ES-I3 (cell line): ENCODE data around the gene DNM2.
"Not testable (repeated sequence)": the region's sequence is repeated elsewhere in the genome, so short reads cannot be mapped to it uniquely, and the experiment has no call there.

Experiments used
- H3K36me3 ChIP-seq: 2 replicates; pipeline ENCODE4 v1.6.1; 2013; ENCODE audit warnings: mild to moderate bottlenecking, low read length, control low read depth, moderate library complexity; ENCODE audit not compliant: insufficient read depth
- H3K4me1 ChIP-seq: 2 replicates; pipeline ENCODE4 v1.6.1; 2013; ENCODE audit warnings: mild to moderate bottlenecking, control low read depth, low read length; ENCODE audit not compliant: insufficient read depth
- H3K9ac ChIP-seq: 2 replicates; pipeline ENCODE4 v1.6.1; 2013; ENCODE audit warnings: low read depth, mild to moderate bottlenecking, low read length, moderate library complexity
- H3K9me3 ChIP-seq: 2 replicates; pipeline ENCODE4 v1.6.1; 2013; ENCODE audit warnings: mild to moderate bottlenecking, low read length, moderate library complexity; ENCODE audit not compliant: control insufficient read depth, insufficient read depth

DNM2 gene

GRCh38 chr19:10748195-10748926, 30.5 kb downstream of the DNM2 start:
- no peaks in the 10 kb centered on the region for H3K9me3 ChIP-seq
- H3K4me1 ChIP-seq = no peaks in the 10 kb centered on the region; the same call in 1 of the 2 replicates
- no peak overlapping the region for H3K9ac ChIP-seq
- H3K36me3 ChIP-seq = no peaks in the 10 kb centered on the region; the same call in 1 of the 2 replicates

GRCh38 chr19:10748927-10749434, 31.1 kb downstream of the DNM2 start:
- no peaks in the 10 kb centered on the region; the same call in 1 of the 2 replicates for H3K4me1 ChIP-seq
- H3K9ac ChIP-seq = no peak overlapping the region

GRCh38 chr19:10749435-10750384, 31.8 kb downstream of the DNM2 start:
- Histone ChIP-seq H3K4me1 (no peaks in the 10 kb centered on the region; the same call in 1 of the 2 replicates), H3K9ac (no peak overlapping the region), H3K36me3 (no peaks in the 10 kb centered on the region; the same call in 1 of the 2 replicates), H3K9me3 (no peaks in the 10 kb centered on the region)

More at GRCh38 chr19:10748927-10749434, 31.1 kb downstream of the DNM2 start:
- no peaks in the 10 kb centered on the region; the same call in 1 of the 2 replicates for H3K36me3 ChIP-seq
- H3K9me3 ChIP-seq = no peaks in the 10 kb centered on the region

GRCh38 chr19:10751109-10751953, 33.5 kb downstream of the DNM2 start:
- Histone ChIP-seq H3K9me3 (no peaks in the 10 kb centered on the region), H3K4me1 (no peaks in the 10 kb centered on the region; the same call in 1 of the 2 replicates), H3K36me3 (no peaks in the 10 kb centered on the region; the same call in 1 of the 2 replicates), H3K9ac (no peak overlapping the region)

GRCh38 chr19:10752237-10752912, 34.5 kb downstream of the DNM2 start:
- Histone ChIP-seq H3K4me1 (no peaks in the 10 kb centered on the region; the same call in 1 of the 2 replicates), H3K36me3 (no peaks in the 10 kb centered on the region; the same call in 1 of the 2 replicates), H3K9me3 (no peaks in the 10 kb centered on the region), H3K9ac (no peak overlapping the region)

GRCh38 chr19:10752913-10753704, 35.2 kb downstream of the DNM2 start:
- H3K4me1 ChIP-seq = no peaks in the 10 kb centered on the region; the same call in 1 of the 2 replicates
- no peak overlapping the region for H3K9ac ChIP-seq
- H3K36me3 ChIP-seq = no peaks in the 10 kb centered on the region; the same call in 1 of the 2 replicates
- no peaks in the 10 kb centered on the region for H3K9me3 ChIP-seq

GRCh38 chr19:10756371-10756770, 38.5 kb downstream of the DNM2 start:
- Histone ChIP-seq H3K4me1 (no peaks in the 10 kb centered on the region), H3K36me3 (no peaks in the 10 kb centered on the region; the same call in 1 of the 2 replicates), H3K9ac (no peak overlapping the region), H3K9me3 (no peaks in the 10 kb centered on the region)

- H3K9me3 ChIP-seq = no peaks in the 10 kb centered on the region
- H3K36me3 ChIP-seq = no peaks in the 10 kb centered on the region; the same call in 1 of the 2 replicates
- H3K4me1 ChIP-seq = no peaks in the 10 kb centered on the region
- H3K9ac ChIP-seq = no peak overlapping the region
Measured at GRCh38 chr19:10756791-10757190, 38.9 kb downstream of the DNM2 start.

GRCh38 chr19:10758050-10758449, 40.2 kb downstream of the DNM2 start:
- not testable (repeated sequence) for H3K36me3 ChIP-seq, H3K9me3 ChIP-seq, H3K4me1 ChIP-seq, H3K9ac ChIP-seq

- Histone ChIP-seq H3K36me3 (no peaks in the 10 kb centered on the region; the same call in 1 of the 2 replicates), H3K9ac (no peak overlapping the region), H3K9me3 (no peaks in the 10 kb centered on the region), H3K4me1 (peaks cover 5% of the 10 kb centered on the region)
Measured at GRCh38 chr19:10758978-10759377, 41.1 kb downstream of the DNM2 start.

- H3K9me3 ChIP-seq = no peaks in the 10 kb centered on the region
- H3K9ac ChIP-seq = no peak overlapping the region
- H3K36me3 ChIP-seq = no peaks in the 10 kb centered on the region; the same call in 1 of the 2 replicates
- H3K4me1 ChIP-seq = peaks cover 5% of the 10 kb centered on the region
Measured at GRCh38 chr19:10760273-10760944, 42.5 kb downstream of the DNM2 start.
